ENCODE results near the gene LIME1.

DNA sequence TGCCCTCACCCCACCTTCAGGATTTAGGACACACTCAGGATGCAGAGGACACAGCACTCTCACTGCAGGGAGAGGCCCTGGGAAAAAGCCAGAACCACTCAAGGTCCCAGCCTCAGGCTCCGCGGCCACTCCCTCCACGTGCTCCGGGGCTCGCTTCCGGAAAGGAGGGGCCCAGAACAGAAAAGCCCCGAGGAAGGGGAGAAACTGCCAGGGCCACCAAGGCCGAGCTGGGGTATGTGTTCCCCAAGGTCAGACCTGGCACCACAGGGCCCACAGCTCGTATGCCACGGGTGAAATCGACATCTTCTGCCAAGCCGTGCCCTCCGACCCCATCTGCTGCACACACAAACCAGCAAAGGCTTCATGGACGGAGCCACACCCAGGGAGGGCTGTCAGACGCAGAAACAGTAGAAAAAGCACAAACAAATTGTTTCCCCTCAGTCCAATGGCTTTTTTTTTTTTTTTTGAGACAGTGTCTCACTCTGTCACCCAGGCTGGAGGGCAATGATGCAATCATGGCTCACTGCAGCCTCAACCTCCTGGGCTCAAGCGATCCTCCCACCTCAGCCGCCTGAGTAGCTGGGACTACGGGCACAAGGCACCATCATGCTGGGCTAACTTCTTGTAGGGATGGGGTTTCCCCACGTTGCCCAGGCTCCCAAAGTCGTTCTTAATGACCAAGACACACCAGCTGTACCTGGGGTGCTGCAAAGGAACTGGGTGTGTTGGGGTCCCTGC, 36.5 kb downstream of the LIME1 start:
- TF ChIP-seq, protein P1, sequence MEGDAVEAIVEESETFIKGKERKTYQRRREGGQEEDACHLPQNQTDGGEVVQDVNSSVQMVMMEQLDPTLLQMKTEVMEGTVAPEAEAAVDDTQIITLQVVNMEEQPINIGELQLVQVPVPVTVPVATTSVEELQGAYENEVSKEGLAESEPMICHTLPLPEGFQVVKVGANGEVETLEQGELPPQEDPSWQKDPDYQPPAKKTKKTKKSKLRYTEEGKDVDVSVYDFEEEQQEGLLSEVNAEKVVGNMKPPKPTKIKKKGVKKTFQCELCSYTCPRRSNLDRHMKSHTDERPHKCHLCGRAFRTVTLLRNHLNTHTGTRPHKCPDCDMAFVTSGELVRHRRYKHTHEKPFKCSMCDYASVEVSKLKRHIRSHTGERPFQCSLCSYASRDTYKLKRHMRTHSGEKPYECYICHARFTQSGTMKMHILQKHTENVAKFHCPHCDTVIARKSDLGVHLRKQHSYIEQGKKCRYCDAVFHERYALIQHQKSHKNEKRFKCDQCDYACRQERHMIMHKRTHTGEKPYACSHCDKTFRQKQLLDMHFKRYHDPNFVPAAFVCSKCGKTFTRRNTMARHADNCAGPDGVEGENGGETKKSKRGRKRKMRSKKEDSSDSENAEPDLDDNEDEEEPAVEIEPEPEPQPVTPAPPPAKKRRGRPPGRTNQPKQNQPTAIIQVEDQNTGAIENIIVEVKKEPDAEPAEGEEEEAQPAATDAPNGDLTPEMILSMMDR (IDR thresholded peaks at IDR 0.05; ENCODE audit: low read depth, low read length, poor library complexity, severe bottlenecking): no peak
- no peak for TF ChIP-seq EZH2phosphoT487 (IDR thresholded peaks at IDR 0.05; ENCODE audit: borderline replicate concordance, low read length)
